ENCODE data around the gene VENTX.

Gene VENTX

DNA sequence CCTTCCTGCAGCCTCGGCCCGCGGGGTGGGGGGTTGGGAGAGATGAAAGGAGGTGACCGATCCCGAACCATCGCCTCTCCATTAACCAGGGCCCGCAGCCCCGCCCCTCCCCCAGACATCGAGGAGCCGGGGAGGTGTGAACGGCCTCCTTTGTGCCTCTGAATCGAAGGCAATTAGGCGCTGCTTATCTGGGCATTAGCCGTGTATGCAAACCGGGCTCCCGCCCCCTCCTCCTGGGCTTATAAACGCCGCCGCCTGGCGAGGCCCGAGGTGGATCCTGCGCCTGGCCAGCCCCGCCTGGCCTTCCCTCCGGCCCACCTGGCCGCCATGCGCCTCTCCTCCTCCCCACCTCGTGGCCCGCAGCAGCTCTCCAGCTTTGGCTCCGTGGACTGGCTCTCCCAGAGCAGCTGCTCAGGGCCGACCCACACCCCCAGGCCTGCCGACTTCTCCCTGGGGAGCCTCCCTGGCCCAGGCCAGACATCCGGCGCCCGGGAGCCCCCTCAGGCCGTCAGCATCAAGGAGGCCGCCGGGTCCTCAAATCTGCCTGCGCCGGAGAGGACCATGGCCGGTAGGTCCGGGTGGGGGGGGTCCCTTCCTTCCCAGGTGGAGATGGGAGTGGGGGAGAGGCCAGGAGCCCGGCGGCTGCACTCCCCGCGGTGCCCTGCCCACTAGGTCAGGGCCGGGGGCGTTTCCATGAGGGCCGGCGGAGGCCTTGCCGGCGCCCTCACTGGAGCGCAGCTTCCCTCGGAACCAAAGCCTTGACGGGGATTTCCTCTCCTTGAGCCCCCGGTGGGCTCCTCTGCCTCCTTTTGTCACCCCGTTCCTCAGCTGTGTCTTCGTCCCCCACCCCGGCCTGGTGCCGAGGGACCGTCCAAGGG, at the start of gene VENTX:
Gene VENTX (plus strand): TSS at position 268 of the 878 bp plus-strand sequence. CDS start 60 bp downstream, at position 328.
- no peak for TF ChIP-seq CTCF (IDR thresholded peaks at IDR 0.05; ENCODE audit: low read depth, low read length)
- DNase-seq (ENCODE audit: extremely low read depth, low read depth): no peak

DNA sequence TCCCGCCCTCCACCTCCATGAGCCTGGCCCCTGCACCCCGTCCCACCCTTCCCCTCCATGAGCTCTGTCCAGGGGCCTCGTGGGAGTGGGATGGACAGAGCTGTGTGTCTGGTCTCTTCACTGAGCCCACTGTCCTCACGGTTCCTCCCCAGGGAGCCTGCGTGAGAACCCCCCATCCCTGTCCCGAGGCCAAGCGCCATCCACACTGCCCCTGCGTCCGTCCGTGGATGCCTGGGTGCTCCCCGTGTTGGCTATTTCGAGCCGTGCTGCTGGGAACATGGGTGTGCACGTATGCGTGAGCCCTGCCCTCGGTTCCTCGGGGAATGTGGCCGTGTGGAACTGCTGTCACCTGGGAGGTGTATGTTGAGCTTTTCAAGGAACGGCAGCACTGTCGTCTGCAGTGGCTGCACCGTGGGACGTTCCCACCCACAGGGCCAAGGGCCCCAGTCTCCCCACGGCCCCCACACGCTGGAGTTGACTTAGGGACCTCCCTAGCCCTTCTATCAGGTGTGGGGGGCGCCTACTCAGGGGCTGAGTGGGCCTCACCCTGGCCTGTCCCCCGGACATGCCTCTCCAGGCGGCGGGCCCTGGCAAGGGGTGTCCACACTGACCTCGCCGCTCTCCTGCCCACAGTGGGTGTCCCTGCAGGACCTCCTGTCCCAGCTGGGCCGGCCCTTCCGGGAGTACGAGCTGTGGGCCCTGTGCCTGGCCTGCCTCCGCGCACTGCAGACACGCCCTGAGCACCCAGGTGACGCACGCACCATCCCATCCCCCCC, 49.6 kb upstream of the VENTX start:
- no peak for DNase-seq (ENCODE audit: extremely low read depth, low read depth)
- no peak for TF ChIP-seq CTCF (IDR thresholded peaks at IDR 0.05; ENCODE audit: low read depth, low read length)

DNA sequence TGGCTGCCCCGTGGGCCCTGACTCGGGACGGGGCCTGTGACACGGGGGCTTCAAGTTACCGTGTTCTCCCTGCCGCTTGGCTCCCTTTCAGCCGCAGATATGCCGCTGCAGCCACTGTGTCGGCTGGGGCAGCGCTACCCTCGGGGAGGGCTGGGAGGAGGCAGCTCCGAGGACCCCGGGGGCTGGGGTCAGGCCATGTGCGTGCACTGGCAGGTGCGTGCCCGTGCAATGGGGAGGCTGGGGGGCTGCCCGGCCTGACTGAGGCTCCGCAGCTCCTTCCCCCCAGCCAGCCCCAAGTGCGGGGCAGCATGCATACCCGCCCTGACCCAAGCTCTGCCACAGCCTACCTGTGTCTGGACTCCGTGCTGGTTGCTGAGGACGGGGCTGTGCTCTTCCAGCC, 48.4 kb upstream of the VENTX start:
- no peak for DNase-seq (ENCODE audit: extremely low read depth, low read depth)
- TF ChIP-seq CTCF (IDR thresholded peaks at IDR 0.05; ENCODE audit: low read depth, low read length): no peak

DNA sequence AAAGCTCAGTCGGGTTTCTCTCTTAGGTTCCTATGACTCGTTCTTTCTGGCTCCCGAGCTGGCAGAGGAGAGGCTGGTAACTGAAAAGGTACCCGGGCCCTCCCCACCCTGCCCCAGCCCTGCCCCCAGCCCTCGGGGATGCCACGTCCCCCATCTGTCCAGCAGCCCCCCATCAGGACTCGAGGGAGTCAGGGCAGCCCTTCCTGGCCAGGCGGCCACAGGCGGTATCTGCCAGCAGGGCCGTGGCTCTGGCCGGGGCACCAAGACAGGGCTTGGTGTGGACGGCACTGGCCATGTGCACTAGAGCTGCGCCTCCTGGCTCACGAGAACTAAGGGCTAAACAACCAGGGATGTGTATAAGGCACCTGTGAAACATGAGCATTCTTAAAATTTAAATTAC, 47.9 kb upstream of the VENTX start:
- no peak for TF ChIP-seq CTCF (IDR thresholded peaks at IDR 0.05; ENCODE audit: low read depth, low read length)
- no peak for DNase-seq (ENCODE audit: extremely low read depth, low read depth)

DNA sequence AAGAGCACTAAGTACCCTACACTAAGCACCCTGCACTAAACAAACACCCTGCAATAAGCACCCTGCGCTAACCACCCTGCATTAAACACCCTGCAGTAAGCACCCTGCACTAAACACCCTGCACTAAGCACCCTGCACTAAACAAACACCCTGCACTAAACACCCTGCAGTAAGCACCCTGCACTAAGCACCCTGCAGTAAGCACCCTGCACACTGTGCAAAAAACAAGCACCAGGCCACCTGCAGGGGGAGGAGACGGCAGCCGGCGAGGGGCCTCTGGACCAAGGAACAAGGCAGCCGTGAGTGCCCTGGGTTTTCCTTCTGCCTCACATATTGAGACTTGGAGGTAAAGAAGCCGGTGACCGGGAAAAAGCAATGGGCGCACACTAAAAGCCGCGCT, 47.4 kb upstream of the VENTX start:
- DNase-seq (ENCODE audit: extremely low read depth, low read depth): no peak
- TF ChIP-seq CTCF (IDR thresholded peaks at IDR 0.05; ENCODE audit: low read depth, low read length): no peak

DNA sequence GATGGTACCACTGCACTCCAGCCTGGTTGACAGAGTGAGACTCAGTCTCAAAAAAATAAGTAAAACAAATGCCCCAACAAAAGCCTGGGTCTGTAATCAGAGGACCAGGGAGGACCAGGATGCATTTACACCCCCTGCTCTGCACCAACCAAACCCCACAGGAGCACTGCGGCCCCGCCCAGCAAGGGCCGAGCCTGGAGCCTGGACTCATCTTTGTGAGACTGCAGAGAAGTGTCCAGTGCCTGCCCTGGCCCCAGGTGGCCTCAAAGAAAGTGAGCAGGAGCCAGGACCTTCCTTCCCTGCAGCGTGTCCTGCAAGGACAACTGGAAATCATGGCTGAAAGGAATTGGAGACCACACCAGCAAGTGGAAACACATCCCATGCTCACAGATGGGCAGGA, 46.0 kb upstream of the VENTX start:
- no peak for TF ChIP-seq CTCF (IDR thresholded peaks at IDR 0.05; ENCODE audit: low read depth, low read length)
- no peak for DNase-seq (ENCODE audit: extremely low read depth, low read depth)

- no peak for TF ChIP-seq CTCF (IDR thresholded peaks at IDR 0.05; ENCODE audit: low read depth, low read length)
- DNase-seq (ENCODE audit: extremely low read depth, low read depth): no peak
These were observed 43.5 kb upstream of the VENTX start for GRCh38 chr10:133194151-133194550.
